ENCODE data around the gene ANKRD60.

Gene ANKRD60

DNA sequence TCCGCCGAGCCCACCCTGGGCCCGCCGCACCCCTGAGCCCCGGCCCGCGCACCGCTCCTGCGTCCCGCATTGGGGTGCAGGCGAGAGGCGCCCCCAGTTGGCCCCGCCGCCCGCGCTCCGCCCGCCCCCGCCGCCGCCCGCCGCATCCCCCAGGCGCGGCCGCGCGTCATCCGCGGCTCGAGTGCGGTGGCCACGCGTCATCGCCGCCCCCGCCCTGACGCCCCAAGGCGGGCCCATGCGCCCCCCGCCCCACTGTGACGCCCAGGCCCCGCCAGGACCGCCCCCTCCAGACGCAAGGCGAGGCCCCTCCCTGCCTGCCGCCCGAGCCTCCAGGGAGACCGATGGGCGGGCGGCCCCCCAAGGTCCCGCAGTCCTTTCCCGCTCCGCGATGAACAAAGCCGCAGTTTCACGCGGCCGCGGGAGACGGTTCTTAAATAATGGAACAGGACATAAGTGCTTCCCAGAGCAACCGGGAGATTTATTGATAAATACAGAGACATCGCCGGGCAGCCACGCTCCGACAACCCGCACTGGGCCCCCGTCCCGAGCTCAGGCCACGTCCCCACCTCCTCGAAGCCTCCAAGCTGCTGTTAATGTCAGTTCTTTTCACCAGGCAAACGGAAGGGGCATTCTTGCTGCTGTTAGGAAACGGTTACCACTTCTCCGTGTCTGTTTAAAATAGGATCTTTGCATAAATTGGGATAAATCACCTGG is at the start of gene ANKRD60:
Gene ANKRD60, minus strand, starts transcription at position 170 of the 714 bp plus-strand sequence. Its CDS starts 0 bp downstream, at position 170.
- peak in 1 of 2 donors; percentile 26 for DNase-seq (ENCODE audit: low read depth in 2 of 2, low spot score in 1 of 2)

DNA sequence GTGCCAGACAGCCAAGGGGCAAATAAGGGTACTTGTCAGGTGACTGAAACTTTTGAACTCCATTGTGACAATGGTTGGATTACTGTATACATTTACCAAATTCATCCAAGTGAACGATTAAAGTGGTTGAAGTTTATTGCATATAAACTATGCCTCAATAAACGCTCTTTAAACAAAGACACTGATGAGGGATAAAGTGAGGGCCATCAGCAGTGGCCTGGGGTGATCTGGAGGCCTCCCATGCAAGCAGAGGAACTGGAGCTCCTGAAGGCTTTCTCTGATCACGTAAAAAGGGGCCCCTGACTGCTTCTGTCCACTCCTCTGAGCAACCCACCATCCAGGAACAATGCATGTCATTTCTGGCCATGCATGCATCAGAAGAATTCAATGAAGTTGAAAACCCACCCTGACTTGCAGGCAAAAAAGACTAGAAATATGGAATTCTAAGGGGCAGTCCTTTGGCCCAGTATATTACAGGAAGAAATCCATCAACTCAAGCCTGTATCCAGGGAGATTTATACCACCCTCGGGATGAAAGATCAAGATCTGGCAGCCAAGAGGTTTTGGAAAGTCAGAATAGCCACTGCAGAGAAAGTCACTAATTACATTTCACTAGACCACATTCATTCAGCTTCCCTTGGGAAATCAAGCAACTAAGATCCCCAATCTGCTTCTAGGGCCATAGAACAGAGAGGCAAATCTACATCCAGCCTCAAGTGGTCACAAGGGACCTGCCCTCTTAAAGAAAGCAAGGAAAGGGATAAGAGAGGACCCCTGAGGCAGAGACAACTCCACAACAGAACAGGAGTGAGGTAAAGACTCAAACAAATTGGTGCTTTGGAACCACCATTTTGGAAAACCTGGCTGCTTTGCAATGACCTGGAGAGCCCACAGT is 49.4 kb upstream of the ANKRD60 start:
- no peak for DNase-seq (ENCODE audit: low read depth in 2 of 2, low spot score in 1 of 2)

DNA sequence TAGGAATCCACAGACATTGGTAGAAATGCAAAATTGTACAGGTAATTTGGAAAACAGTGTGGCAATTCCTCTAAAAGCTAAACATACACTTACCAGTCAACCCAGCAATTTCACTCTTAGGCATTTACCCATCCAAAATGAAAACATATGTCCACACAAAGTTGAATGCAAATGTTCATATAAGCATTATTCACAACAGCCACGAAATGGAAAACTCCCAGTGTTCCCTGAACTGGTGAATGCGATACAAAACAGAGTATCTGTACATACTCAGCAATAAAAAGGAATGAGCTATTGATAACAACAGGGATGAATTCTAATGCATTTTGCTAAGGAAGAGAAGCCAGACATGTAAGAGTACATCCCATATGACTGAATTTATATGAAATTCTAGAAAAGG is 48.7 kb upstream of the ANKRD60 start:
- no peak for DNase-seq (ENCODE audit: low read depth in 2 of 2, low spot score in 1 of 2)

DNA sequence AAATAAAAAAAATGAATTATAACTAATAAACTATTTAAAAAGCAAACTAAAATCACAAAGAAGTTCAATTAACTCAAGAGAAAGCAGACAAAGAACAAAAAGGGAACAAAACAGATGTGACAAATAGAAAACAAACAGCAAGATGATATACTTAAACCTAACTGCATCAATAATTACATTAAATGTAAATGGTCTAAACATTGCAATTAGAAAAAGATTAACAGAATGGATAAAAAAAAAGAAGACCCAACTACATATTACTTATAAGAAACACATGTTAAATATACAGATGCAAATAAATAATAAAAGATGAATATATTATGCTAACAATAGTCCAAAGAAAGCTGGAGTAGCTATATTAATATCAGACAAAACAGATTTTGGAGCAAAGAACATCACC is 45.9 kb upstream of the ANKRD60 start:
- no peak for DNase-seq (ENCODE audit: low read depth in 2 of 2, low spot score in 1 of 2)

DNA sequence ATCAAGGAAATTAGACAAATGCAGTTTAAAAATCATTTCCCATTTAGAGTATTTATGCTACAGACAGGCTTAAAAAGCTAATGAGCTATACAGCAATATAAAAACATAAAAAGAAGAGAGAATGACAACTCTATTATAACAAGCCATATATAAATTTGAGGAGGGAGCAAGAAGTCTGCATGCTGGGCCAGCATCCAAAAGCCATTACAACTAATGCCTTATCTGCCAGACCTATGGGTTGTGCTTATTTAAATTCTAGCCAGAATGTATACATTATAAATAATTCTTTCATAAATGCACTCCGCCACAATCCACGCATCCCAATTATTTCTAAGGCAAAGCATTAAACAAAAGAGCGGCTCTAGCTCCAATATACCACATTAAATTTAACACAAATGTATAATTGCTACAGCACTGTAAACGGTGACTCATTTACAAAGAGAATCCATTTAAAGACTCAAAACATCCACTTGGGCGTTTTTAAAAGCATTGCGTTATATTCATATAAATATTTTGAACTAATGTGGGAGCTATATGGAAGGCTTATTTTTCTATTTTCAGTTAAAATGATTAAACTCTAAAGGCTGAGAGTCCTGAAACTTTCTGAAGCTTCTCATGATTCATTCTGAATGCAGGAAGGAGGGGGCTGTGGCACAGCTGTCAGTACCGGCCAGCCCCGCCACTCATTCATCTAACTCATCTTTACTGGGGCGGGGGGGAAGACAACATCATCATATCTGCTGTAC is 43.3 kb upstream of the ANKRD60 start:
- DNase-seq (ENCODE audit: low read depth in 2 of 2, low spot score in 1 of 2) = no peak

- no peak for DNase-seq (ENCODE audit: low read depth in 2 of 2, low spot score in 1 of 2)
These were observed 40.6 kb upstream of the ANKRD60 start for GRCh38 chr20:58268936-58269619.

- no peak for DNase-seq (ENCODE audit: low read depth in 2 of 2, low spot score in 1 of 2)
These were observed 40.0 kb upstream of the ANKRD60 start for GRCh38 chr20:58268421-58268821.

DNA sequence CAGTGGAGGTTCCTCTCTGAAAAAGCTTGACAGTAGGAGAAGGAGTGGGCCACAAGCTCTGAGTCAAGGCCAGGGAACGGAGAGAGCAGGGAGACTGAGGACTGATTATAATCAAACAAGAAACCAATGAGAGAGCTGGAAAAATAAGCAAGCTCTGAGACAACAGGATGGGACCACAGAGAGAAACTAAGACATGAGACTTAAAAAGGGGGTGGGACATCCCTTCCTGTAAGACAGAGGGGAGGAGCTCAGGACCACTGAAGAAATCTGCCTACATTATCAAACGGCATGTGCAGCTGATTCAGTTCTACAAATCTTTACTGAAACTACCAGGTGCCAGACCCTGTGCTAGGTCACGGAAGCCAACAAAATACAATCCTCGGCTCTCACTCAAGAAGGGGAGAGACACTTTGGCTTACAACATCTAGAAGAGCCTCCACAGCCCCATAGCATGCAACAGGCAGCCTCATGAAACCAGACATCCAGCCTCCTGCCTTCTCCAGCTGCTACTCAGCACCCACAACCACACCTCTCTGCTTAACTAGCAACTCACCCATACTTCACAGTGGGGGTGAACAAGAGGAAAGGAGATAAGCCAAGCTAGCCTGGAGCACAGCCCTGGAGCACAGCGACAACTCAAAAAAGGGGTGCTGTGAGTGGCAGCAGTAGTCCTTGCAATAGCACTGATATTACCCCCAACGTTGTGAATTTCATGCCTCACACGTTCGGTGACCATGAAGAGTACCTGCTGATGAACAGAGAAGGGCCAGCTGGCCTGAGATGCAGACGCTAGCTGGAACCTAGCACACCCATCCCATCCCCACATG is 39.1 kb upstream of the ANKRD60 start:
- no peak for DNase-seq (ENCODE audit: low read depth in 2 of 2, low spot score in 1 of 2)

GRCh38 chr20:58264271-58264670 is 35.8 kb upstream of the ANKRD60 start:
- no peak for DNase-seq (ENCODE audit: low read depth in 2 of 2, low spot score in 1 of 2)

DNA sequence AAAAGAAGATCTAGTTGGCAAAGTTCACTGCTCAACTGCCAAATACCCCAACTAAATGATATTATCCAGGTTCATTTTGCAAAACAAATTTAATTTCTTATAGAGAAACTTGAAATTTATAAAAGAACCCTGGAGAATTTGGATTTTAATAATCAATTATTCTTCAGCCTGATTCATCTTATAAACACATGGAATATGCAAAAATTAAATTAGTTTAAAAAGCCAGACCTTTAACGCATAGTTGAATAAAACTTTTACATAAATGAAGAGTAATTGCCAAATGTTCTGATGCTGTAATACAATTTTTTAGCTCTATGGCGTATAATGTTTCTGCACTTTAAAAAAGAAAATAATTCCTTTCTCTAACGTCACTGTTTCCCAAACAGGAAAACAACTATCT is 33.2 kb upstream of the ANKRD60 start:
- no peak for DNase-seq (ENCODE audit: low read depth in 2 of 2, low spot score in 1 of 2)

- DNase-seq (ENCODE audit: low read depth in 2 of 2, low spot score in 1 of 2) = no peak
These were observed 31.6 kb upstream of the ANKRD60 start for GRCh38 chr20:58260006-58260405.

DNA sequence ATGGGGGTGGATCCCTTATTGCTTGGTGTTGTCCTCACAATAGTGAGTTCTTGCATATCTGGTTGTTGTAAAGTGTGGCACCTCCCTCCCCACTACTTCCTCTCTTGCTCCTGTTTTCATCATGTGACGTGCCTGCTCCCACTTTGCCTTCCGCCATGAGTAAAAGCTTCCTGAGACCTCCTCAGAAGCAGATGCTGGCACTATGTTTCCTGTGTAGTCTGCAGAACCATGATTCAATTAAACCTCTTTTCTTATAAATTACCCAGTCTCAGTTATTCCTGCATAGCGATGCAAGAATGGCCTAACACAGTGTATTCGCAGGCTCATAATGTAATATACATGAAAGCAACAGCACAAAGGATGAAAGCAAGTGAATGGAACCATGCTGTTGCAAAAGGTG is 28.4 kb upstream of the ANKRD60 start:
- DNase-seq (ENCODE audit: low read depth in 2 of 2, low spot score in 1 of 2) = no peak

DNA sequence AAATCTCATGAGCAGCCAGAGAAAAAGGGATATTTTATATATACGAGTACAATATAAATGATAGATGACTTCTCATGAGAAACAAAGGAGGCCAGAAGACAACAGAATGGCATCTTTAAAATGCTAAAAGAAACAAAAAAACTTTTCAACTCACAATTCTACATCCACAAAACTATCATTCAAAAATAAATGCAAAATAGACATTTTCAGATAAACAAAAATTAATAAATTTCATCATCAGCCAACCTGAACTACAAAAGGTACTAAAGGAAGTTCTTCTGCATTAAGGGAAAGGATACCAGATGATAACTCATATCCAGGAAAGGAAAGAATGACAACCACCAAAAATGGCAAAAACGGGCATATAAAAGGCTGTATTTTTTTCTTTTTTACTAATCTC is 27.9 kb upstream of the ANKRD60 start:
- DNase-seq (ENCODE audit: low read depth in 2 of 2, low spot score in 1 of 2) = no peak

DNA sequence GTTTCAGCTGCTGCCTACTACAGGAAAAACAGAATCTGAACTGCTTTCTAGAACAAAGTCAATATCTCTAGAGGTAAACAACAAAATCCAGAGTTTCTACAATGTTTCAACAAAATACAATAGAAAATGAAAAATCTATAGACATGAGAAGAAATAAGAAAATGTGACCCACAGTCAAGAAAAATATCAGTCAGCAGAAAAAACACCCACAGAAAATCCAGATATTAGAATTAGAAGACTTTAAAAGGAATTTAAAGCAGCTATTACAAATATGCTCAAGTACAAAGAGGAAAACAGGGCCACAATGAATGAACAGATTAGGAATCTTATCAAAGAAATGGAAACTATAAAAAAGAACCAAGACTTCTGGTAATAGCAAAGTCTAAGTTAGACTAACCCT is 26.4 kb upstream of the ANKRD60 start:
- no peak for DNase-seq (ENCODE audit: low read depth in 2 of 2, low spot score in 1 of 2)

- DNase-seq (ENCODE audit: low read depth in 2 of 2, low spot score in 1 of 2) = no peak
These were observed 23.6 kb upstream of the ANKRD60 start for GRCh38 chr20:58251979-58252591.

DNA sequence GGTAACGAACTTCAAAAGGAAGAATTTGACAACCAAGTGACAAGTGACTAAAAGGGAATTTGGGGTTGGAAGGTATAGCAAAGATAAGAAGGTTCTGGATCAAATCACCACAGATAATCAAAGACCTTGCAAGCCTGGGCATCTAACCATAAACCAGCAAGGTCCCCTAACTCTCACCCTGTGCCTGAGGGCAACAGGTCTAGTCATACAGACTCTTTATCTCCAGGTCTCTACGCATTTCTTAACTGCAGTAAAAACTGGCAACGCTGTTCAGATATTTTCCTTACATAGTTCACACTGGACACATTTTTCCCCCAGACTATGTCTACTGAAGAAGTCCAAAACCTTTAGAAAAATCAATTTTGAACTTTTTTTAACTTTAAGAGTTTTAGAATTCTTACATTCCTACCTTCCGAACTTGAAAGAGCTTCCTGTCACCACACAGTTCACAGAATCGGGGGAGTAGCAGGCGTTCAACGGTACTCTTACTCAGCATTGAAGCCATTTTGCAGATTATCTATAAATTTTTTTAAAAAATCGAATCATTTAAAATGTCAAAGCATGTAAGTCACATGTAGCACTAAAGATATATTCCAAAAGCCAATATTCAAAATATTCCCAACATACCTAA is 23.0 kb upstream of the ANKRD60 start:
- no peak for DNase-seq (ENCODE audit: low read depth in 2 of 2, low spot score in 1 of 2)

DNA sequence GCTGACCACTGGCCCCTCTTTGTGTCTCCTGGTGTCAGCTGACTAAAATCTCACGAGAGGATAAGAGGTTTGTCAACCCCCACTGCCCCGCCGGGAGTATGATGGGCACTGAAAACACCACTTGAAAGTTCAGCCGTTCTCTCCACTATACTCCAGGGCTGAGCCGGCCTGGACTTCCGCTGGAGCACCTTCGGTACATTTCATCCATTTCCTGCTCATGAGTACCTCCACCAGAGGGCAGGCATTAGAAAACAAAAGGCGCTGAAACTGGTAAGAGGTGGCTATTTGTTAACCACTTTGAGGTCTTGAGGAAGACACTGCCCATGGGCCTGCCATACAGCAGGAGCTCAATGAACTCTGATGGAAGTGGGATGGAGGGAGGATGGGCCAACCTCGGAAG is 17.9 kb upstream of the ANKRD60 start:
- DNase-seq (ENCODE audit: low read depth in 2 of 2, low spot score in 1 of 2) = no peak

- no peak for DNase-seq (ENCODE audit: low read depth in 2 of 2, low spot score in 1 of 2)
These were observed 17.5 kb upstream of the ANKRD60 start for GRCh38 chr20:58245931-58246330.

DNA sequence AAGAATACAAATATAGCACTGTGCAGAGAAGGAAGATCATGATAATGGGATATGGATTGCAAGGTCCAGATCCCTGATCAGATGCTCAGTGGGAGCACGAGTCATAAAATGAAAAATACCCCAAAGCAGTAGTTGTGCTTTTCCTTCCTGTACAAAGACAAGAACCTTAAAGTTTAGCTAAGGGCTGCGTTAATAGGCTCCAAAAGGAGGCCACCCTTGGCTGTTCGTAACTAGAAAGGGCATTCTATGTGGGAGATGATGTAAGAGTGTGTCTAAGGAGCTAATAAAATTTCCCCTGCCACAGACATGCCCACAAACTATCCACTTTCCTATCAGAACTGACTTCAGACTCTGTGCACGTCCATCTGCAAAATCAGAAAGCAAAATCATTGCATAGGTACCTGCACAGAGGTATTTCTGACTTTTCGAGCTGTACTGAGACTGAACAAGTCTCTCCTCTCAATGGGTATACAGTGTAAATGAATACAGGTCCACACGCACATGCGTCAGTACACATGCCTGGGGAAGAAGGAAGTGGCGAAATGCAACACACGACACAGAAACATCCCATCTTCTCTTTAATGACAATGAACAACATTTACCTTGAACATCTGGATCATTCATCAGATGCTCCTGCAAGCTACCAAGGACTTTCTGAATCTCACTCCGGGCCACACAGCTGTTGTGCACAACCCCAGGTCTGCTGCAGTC is 16.9 kb upstream of the ANKRD60 start:
- no peak for DNase-seq (ENCODE audit: low read depth in 2 of 2, low spot score in 1 of 2)

All from stimulated activated CD8-positive, alpha-beta memory T cell treated with anti-CD3 and anti-CD28 coated beads, Interleukin-4, amount 100 ng/mL, for 4 hours (primary cell).